Measurements from ENCODE around the gene PPM1L.

GRCh38 chr3:160779040-160779439 is 23.0 kb downstream of the PPM1L start:
- TF ChIP-seq CTCF (IDR thresholded peaks at IDR 0.05): no peak
- TF ChIP-seq POLR2A (IDR thresholded peaks at IDR 0.05): no peak

Measured in ovary (tissue), 3 donors.